K562 (cell line): ENCODE measurements around the gene KMT2C. TPM values are rescaled to one million over a fixed set of nuclear protein-coding genes. Genes with fewer than 3 reads are reported as not detected.

ENCODE experiments used
- ADNP ChIP-seq: fragments of 200-800 bp; sonication (Bioruptor generic); IDR thresholded peaks from 2 replicates; pipeline ENCODE4 v1.6.1; 2016; ENCODE audit warnings: missing genetic modification characterization, missing compliant biosample characterization
- BHLHE40 ChIP-seq: IDR thresholded peaks from 2 replicates; pipeline ENCODE4 v1.6.1; 2011; ENCODE audit warnings: low read length, improper control_type of control experiment
- CBX1 ChIP-seq: sonication (generic); IDR thresholded peaks from 2 replicates; pipeline ENCODE4 v1.6.1; 2016; ENCODE audit warnings: antibody characterized with exemption, low read depth, mild to moderate bottlenecking
- CBX2 ChIP-seq: fragments of 200-600 bp; sonication (generic); IDR thresholded peaks from one replicate; pipeline ENCODE4 v1.6.1; 2012; ENCODE audit warnings: mild to moderate bottlenecking, low read length, inconsistent platforms; ENCODE audit not compliant: insufficient read depth, poor library complexity, severe bottlenecking
- FOXJ3 ChIP-seq: sonication (generic); formaldehyde crosslinking; IDR thresholded peaks from 2 replicates; pipeline ENCODE4 v1.4.0; 2020; ENCODE audit warnings: mild to moderate bottlenecking, missing genetic modification reagents
- FUS ChIP-seq: fragments of 200-400 bp; formaldehyde crosslinking; optimal IDR thresholded peaks from 2 replicates; pipeline ENCODE3; 2017; ENCODE audit warnings: low read depth, low read length
- MAFF ChIP-seq: IDR thresholded peaks from 2 replicates; pipeline ENCODE4 v1.6.1; 2012; ENCODE audit warnings: low read length, improper control_type of control experiment
- MCM5 ChIP-seq: fragments of 450-650 bp; IDR thresholded peaks from 2 replicates; pipeline ENCODE4 v1.6.1; 2016; ENCODE audit warnings: low read depth
- OTX1 ChIP-seq: fragments of 450-650 bp; formaldehyde crosslinking; IDR thresholded peaks from 2 replicates; pipeline ENCODE4 v1.4.0; 2022; ENCODE audit warnings: mild to moderate bottlenecking
- PML ChIP-seq: IDR thresholded peaks from 2 replicates; pipeline ENCODE4 v1.6.1; 2012; ENCODE audit warnings: low read length, inconsistent platforms
- RBBP5 ChIP-seq: fragments of 200-600 bp; sonication (generic); IDR thresholded peaks from 2 replicates; pipeline ENCODE4 v1.6.1; 2012; ENCODE audit warnings: borderline replicate concordance, mild to moderate bottlenecking, low read length, control low read depth, inconsistent platforms; ENCODE audit not compliant: insufficient read depth, poor library complexity, severe bottlenecking
- RFX7 ChIP-seq: fragments of 250-450 bp; sonication (Bioruptor Pico); IDR thresholded peaks from 2 replicates; pipeline ENCODE4 v1.5.1; 2021; ENCODE audit warnings: mild to moderate bottlenecking
- RNF2 ChIP-seq: sonication (generic); IDR thresholded peaks from 2 replicates; pipeline ENCODE4 v1.6.1; 2016
- SIN3B ChIP-seq: fragments of 450-650 bp; IDR thresholded peaks from 2 replicates; pipeline ENCODE4 v1.6.1; 2017; ENCODE audit warnings: low read depth, mild to moderate bottlenecking, moderate library complexity
- SREBF1 ChIP-seq: fragments of 150-350 bp; IDR thresholded peaks from 2 replicates; pipeline ENCODE4 v1.6.1; 2014; ENCODE audit warnings: antibody characterized with exemption, low read depth, low read length, borderline replicate concordance
- TOE1 ChIP-seq, 2 experiments: fragments of 450-650 bp in 1 of 2; sonication (generic) in 1 of 2; formaldehyde crosslinking in 1 of 2; IDR thresholded peaks; 2 replicates each; pipeline versions ENCODE4 v1.7.1 to v1.8.0; 2016 to 2022; ENCODE audit warnings: borderline replicate concordance in 2 of 2, mild to moderate bottlenecking in 2 of 2, antibody characterized with exemption in 1 of 2, inconsistent platforms in 1 of 2, low read depth in 1 of 2, missing genetic modification reagents in 1 of 2, moderate library complexity in 1 of 2
- TSC22D4 ChIP-seq: fragments of 450-650 bp; IDR thresholded peaks from 2 replicates; pipeline ENCODE4 v1.6.1; 2016; ENCODE audit warnings: missing genetic modification characterization, missing biosample characterization, control low read depth
- YY1 ChIP-seq, 3 experiments: IDR thresholded peaks; 2 replicates each; pipeline ENCODE4 v1.6.1; 2011; ENCODE audit warnings: low read length in 2 of 3, mild to moderate bottlenecking in 2 of 3, moderate library complexity in 2 of 3, borderline replicate concordance in 1 of 3, control low read depth in 1 of 3, low read depth in 1 of 3; ENCODE audit not compliant: insufficient read depth in 3 of 3, insufficient replicate concordance in 2 of 3, control insufficient read depth in 1 of 3, insufficient read length in 1 of 3; ENCODE audit errors: extremely low read depth in 1 of 3
- ZNF184 ChIP-seq: sonication (generic); formaldehyde crosslinking; IDR thresholded peaks from 2 replicates; pipeline ENCODE4 v1.5.0; 2020; ENCODE audit warnings: missing genetic modification reagents
- ZNF347 ChIP-seq: fragments of 450-650 bp; formaldehyde crosslinking; IDR thresholded peaks from 2 replicates; pipeline ENCODE4 v1.4.0; 2020; ENCODE audit warnings: low read depth, mild to moderate bottlenecking, moderate library complexity
- ZNF561 ChIP-seq: fragments of 450-650 bp; formaldehyde crosslinking; conservative IDR thresholded peaks from 2 replicates; pipeline ENCODE4 v1.4.0; 2020; ENCODE audit warnings: mild to moderate bottlenecking, moderate library complexity
- ZNF589 ChIP-seq: fragments of 200-800 bp; sonication (Bioruptor generic); IDR thresholded peaks from 2 replicates; pipeline ENCODE4 v1.6.1; 2016; ENCODE audit warnings: low read depth, missing genetic modification characterization, missing compliant biosample characterization
- polyA plus RNA-seq, 8 experiments: library from polyadenylated mRNA; depleted of rRNA in 4 of 8; stranded (reverse) in 5 of 8; unstranded in 3 of 8; fragments of >200 nt; fragmentation: Nextera tagmentation in 2 of 8; fragmentation: Illumina TruSeq in 1 of 8; extraction: Ambion mirVana in 2 of 8; extraction: Trizol in 1 of 8; gene quantifications; 2 replicates each; pipeline versions ENCODE4 v1.2.1 to v1.2.3, GENCODE V29; 2011 to 2014; ENCODE audit warnings: inconsistent platforms in 1 of 8, missing spikeins in 1 of 8
- total RNA-seq, 7 experiments: library from RNA; depleted of rRNA in 6 of 7; stranded (reverse); fragments of >200 nt in 6 of 7; fragmentation: Illumina TruSeq in 2 of 7; extraction: Trizol in 2 of 7; gene quantifications; 2 replicates each; pipeline versions ENCODE4 v1.2.1 to v1.2.3, GENCODE V29; 2011 to 2021; ENCODE audit warnings: low replicate concordance in 1 of 7
- TF ChIP-seq, protein P1 (sequence below): fragments of 250-450 bp; sonication (Bioruptor Pico); IDR thresholded peaks from 2 replicates; pipeline ENCODE4 v1.5.0; 2020; ENCODE audit warnings: mild to moderate bottlenecking
- TF ChIP-seq, protein P2 (sequence below): fragments of 250-450 bp; sonication (Bioruptor Pico); IDR thresholded peaks from 2 replicates; pipeline ENCODE4 v1.8.0; 2022; ENCODE audit warnings: inconsistent platforms
- TF ChIP-seq, protein P3 (sequence below), 2 experiments: fragments of 450-650 bp in 1 of 2; sonication (generic) in 1 of 2; formaldehyde crosslinking in 1 of 2; IDR thresholded peaks in 1 of 2; conservative IDR thresholded peaks in 1 of 2; 2 replicates each; pipeline versions ENCODE4 v1.6.1 to v1.8.1; 2016 to 2023; ENCODE audit warnings: mild to moderate bottlenecking in 2 of 2, moderate library complexity in 2 of 2, inconsistent platforms in 1 of 2, missing genetic modification reagents in 1 of 2

The KMT2C gene
- total and polyA plus RNA-seq, 9 of the 15 experiments (the other 6 are each of a cell fraction or from before 2014, with no cell fraction given) = 4.9 to 67.8 (median 27.1) TPM

DNA sequence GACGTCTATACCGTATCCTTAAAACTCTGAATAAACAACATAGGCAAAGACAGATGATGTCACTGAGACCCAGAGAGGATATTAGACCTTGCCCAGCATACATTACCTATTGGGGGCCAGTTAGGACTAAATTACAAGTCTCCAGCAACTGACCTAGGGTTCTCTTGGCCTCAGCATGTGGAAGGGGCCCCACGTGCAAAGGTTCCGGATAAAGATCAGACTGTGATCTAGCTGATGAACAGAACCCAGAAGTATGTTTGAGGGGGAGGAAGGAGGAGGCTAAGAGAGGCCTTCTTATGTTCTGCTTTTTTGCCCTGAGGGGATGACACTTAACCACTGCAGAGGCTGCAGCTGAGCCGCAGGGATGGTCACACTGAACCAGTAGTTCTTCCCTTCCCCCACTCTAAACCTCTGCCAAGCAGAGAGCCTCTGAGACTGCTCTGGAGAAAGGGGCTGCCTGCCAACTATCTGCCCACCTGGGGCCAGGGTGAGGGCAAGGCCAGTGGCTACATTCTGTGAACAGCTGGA lies 24.0 kb upstream of the KMT2C start (continued):
- TF ChIP-seq, protein P1, sequence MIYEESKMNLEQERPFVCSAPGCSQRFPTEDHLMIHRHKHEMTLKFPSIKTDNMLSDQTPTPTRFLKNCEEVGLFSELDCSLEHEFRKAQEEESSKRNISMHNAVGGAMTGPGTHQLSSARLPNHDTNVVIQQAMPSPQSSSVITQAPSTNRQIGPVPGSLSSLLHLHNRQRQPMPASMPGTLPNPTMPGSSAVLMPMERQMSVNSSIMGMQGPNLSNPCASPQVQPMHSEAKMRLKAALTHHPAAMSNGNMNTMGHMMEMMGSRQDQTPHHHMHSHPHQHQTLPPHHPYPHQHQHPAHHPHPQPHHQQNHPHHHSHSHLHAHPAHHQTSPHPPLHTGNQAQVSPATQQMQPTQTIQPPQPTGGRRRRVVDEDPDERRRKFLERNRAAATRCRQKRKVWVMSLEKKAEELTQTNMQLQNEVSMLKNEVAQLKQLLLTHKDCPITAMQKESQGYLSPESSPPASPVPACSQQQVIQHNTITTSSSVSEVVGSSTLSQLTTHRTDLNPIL = no peak
- TF ChIP-seq SREBF1 = no peak
- TF ChIP-seq FUS = no peak
- TF ChIP-seq FOXJ3 (CRISPR knock-in tag) = no peak
- no peak for TF ChIP-seq TSC22D4
- no peak for TF ChIP-seq ZNF184 (CRISPR knock-in tag)
- TF ChIP-seq YY1 (IDR thresholded peaks at IDR 0.05; ENCODE audit: borderline replicate concordance in 1 of 3, control insufficient read depth in 1 of 3, extremely low read depth in 1 of 3, insufficient read depth in 3 of 3, insufficient read length in 1 of 3, insufficient replicate concordance in 2 of 3, low read depth in 1 of 3, low read length in 2 of 3) = no peak
- no peak for TF ChIP-seq CBX2
- no peak for TF ChIP-seq ZNF589 (CRISPR knock-in tag)
- no peak for TF ChIP-seq MAFF
- TF ChIP-seq, protein P2, sequence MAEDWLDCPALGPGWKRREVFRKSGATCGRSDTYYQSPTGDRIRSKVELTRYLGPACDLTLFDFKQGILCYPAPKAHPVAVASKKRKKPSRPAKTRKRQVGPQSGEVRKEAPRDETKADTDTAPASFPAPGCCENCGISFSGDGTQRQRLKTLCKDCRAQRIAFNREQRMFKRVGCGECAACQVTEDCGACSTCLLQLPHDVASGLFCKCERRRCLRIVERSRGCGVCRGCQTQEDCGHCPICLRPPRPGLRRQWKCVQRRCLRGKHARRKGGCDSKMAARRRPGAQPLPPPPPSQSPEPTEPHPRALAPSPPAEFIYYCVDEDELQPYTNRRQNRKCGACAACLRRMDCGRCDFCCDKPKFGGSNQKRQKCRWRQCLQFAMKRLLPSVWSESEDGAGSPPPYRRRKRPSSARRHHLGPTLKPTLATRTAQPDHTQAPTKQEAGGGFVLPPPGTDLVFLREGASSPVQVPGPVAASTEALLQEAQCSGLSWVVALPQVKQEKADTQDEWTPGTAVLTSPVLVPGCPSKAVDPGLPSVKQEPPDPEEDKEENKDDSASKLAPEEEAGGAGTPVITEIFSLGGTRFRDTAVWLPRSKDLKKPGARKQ = no peak
- no peak for TF ChIP-seq ADNP (tag)
- TF ChIP-seq ZNF561 (CRISPR knock-in tag) = no peak
- peak; percentile 77 for TF ChIP-seq BHLHE40
- peak; percentile 33; the same call in 1 of the 2 replicates for TF ChIP-seq CBX1
- TF ChIP-seq RFX7 (CRISPR knock-in tag) = no peak
- no peak for TF ChIP-seq OTX1
- no peak for TF ChIP-seq MCM5
- no peak for TF ChIP-seq RBBP5
- TF ChIP-seq RNF2 = peak; percentile 42; the same call in 1 of the 2 replicates
- TF ChIP-seq TOE1 (IDR thresholded peaks at IDR 0.05; ENCODE audit: borderline replicate concordance) = no peak
- TF ChIP-seq TOE1 (CRISPR knock-in tag; IDR thresholded peaks at IDR 0.05; ENCODE audit: borderline replicate concordance, low read depth) = no peak
- TF ChIP-seq, protein P3, sequence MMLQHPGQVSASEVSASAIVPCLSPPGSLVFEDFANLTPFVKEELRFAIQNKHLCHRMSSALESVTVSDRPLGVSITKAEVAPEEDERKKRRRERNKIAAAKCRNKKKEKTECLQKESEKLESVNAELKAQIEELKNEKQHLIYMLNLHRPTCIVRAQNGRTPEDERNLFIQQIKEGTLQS (IDR thresholded peaks at IDR 0.05) = peak; percentile 45; the same call in 1 of the 2 replicates
- TF ChIP-seq, protein P3 (CRISPR knock-in tag; conservative IDR thresholded peaks at IDR 0.05) = no peak
- no peak for TF ChIP-seq SIN3B
- TF ChIP-seq PML = peak; percentile 14; the same call in 1 of the 2 replicates
- no peak for TF ChIP-seq ZNF347 (CRISPR knock-in tag)
